Umbilical cord (tissue), 2 donors: ENCODE results near the gene PEX14. TPM values are rescaled to one million over a fixed set of nuclear protein-coding genes. Genes with fewer than 3 reads are reported as not detected.

Experiments
- DNase-seq: peaks from one replicate; pipeline ENCODE4 v3.0.0-alpha.2; 2015; ENCODE audit warnings: low spot score
- total RNA-seq: library from RNA; depleted of rRNA; stranded (reverse); fragments of >200 nt; gene quantifications from one replicate; pipeline ENCODE4 v1.2.3, GENCODE V29; 2014; ENCODE audit warnings: low replicate concordance; ENCODE audit not compliant: insufficient read depth

Gene PEX14
- total RNA-seq, 1 donor from 2014 or later: 22.1 TPM

DNA sequence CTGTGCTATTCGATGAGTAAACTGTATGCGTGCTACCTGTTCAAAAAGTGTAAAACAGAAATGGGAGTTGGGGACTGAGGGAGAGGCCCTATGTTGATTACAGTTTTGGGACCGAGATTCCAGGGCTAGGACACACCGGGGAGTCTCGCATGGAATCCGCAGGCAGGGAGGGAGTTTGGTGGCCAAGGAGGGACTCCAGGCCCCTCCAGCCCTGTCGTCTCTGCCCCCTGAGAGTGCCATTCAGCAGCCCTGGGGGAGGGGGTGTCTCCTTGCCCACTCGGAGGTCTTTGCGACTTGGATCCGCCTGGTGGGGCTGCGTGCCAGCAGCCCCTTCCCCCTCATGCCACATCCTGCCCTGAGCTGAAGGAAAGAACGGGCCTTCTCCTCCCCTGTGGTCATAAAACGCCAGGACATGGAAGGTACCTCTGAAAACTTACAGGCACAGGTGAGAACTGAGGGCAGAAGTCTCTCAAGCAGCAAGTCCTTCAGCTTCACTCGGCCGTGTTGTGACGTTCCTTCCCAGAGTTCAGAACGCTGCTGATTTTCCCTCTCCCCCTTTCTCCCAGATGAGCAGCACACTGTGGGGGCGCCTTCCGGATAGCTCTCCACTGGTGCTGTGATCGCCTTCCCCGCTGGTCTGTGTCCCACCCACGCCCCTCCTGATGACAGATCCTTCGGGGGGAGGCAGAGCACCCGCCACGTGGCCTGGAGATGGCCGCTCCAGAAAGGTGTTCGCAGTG is 141.4 kb downstream of the PEX14 start:
- DNase-seq: no peak

DNA sequence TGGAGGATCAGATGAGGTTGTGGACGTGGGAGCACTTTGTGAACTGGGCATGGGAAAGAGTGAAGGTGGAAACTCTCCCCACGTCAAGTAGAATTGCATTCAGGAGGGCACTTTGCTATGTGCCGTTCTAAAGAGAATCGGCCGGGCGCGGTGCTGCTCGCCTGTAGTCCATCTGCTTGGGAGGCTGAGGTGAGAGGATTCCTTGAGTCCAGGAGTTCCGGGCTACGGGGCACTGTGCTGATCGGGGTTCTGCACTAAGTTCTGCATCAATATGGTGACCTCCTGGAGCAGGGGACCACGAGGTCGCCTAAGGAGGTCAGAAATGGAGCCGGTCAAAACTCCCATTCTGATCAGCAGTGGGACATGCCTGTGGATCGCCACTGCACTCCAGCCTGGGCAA is 141.9 kb downstream of the PEX14 start:
- DNase-seq: no peak

GRCh38 chr1:10617318-10617717 is 142.6 kb downstream of the PEX14 start:
- DNase-seq: no peak

- DNase-seq: no peak
Measured at GRCh38 chr1:10617931-10618885, 143.5 kb downstream of the PEX14 start.

DNA sequence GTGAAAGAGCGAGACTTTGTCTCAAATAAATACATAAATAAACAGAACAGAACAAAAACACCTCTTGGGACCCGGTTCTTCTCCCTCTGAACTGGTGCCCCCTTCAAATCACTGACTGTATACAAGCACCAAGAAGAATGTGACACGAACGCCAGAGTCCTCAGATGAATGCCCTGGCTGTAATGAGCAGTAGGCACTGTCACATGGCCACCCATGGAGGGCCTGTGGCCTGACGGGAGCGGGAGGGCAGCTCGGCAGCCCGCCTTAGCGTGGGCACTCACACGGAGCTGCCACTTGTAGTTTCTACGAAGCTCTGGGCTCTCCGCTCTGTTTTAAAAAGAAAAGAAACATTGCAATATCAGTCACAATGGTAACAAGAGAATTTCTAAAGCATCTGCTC is 146.0 kb downstream of the PEX14 start:
- no peak for DNase-seq

- no peak for DNase-seq
Measured at GRCh38 chr1:10621906-10622305, 147.2 kb downstream of the PEX14 start.

GRCh38 chr1:10622910-10623685 is 148.3 kb downstream of the PEX14 start:
- DNase-seq: no peak

GRCh38 chr1:10623686-10624145 is 149.0 kb downstream of the PEX14 start:
- no peak for DNase-seq

DNA sequence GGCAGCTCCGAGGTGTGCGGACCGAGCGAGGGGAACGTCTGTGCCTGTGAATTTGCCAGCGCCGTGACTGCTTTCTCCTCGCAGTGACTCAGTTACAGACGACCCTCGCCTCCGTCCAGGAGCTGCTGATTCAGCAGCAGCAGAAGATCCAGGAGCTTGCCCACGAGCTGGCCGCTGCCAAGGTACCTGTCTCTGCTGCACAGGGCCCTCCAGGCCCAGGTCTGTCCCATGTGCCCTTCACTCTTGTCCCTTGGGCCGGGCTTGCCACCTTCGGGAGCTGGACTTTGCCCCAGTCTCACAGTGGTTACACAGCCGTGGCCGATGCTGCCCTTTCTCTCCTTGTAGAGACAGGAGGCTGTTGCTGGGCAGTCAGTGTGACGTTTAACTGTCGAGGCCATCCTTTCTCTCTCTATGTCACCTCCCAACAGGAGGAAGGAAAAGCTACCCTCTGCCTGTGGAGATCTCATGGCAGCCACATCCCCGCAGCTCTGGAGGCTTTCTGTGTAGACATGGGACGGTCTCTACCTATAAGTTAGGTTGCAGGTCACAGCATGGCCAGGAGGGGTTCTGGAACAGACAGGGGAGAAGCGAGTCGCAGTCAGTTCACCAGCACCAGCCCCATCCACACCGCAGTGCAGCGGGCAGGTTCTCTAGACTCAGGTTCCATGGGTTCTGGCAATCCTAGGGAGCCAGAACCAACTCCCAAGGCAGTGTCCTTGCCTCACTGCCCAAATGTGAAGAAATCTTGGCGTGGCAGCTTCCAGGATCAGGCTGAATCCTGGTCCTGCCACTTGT is 149.7 kb downstream of the PEX14 start:
- no peak for DNase-seq

- no peak for DNase-seq
Measured at GRCh38 chr1:10625076-10625475, 150.3 kb downstream of the PEX14 start.

GRCh38 chr1:10625554-10625953 is 150.8 kb downstream of the PEX14 start:
- no peak for DNase-seq

DNA sequence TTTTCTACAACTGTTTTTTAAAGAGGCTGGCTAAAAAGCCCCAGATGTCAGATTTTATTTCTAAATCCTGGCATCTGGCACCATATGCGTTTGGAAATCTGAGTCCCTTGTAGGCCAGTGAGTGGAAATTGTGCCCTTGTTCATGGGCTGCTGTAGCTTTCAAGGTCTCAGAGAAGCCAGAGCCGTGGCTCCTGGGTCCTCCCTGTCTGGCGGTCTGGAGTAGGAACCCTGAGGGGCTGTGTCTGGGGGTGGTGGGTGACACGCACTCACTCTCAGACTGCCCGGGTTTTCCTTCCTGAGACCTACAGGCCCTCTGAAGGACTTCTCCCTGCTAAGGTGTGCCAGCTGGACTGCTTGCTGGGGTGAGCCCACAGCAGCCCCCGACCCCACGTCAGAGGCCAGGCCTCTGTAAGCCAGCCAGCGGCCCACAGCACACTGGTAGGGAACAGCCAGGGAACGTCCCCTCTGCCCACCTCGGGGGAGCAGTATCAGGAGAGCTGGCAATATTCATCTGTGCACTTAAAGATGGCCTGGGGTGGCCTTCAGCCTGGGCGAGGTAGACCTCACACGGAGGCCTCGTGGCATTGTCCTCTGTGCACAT is 151.5 kb downstream of the PEX14 start:
- DNase-seq: no peak

- DNase-seq: no peak
Measured at GRCh38 chr1:10626791-10627410, 152.2 kb downstream of the PEX14 start.

- no peak for DNase-seq
Measured at GRCh38 chr1:10628685-10629084, 153.9 kb downstream of the PEX14 start.

GRCh38 chr1:10629091-10629815 is 154.5 kb downstream of the PEX14 start:
- no peak for DNase-seq

DNA sequence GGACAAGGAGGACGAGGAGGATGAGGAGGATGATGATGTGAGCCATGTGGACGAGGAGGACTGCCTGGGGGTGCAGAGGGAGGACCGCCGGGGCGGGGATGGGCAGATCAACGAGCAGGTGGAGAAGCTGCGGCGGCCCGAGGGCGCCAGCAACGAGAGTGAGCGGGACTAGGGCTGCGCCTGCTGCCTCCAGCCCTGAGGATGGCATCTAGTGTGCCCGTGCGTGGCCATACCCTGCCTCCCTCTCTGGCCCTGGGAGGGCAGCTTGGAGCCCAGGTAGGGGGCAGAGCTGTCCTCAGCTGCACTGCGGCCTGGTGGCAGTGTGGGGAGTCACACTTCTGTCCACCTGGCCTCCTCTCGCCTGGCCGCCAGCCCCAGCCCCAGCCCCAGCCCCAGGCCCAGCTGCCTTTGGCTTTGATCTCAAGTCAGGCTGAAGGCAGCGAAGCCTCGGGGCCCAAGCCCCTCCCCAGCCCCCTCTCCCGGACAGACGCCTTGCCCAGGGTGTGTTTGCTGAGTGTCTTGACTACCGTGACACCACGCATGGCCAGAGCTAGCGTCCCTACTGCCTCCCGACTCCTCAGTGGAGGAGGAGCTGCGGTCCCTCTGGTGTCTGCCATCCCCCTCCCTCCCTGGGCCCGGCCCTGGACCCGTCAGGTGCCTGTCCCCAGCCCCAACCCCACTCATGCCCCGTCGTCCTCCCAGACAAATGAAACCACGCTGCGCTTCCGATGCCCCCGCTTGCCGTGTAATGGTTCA is 155.2 kb downstream of the PEX14 start:
- no peak for DNase-seq

DNA sequence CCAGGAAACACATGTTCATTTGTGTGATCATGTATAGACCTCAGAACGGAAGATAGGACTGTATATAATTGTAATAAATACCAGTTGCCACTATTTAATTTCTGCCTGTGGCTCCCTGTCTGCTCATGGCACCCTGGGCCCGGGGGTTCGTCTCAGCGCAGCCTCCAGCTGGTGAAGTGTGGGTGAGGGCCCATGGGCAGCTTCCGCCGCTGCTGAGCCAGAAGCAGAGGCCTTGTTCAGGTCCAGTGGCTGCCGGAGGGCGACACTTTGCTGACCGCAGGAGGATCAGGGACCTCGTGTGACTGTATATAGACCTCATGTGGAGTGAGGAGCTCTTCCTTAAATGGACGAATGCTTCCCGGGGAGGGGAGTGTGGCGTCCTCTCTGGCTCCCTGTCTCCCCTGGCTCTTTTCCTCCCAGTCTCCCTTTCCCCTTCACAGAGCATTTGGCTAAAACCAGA is 155.9 kb downstream of the PEX14 start:
- no peak for DNase-seq

- no peak for DNase-seq
Measured at GRCh38 chr1:10631121-10631810, 156.5 kb downstream of the PEX14 start.
